ENCODE results near the gene RNU1-1.
"Not testable (repeated sequence)": the region's sequence is repeated elsewhere in the genome, so short reads cannot be mapped to it uniquely, and the experiment has no call there.

DNA sequence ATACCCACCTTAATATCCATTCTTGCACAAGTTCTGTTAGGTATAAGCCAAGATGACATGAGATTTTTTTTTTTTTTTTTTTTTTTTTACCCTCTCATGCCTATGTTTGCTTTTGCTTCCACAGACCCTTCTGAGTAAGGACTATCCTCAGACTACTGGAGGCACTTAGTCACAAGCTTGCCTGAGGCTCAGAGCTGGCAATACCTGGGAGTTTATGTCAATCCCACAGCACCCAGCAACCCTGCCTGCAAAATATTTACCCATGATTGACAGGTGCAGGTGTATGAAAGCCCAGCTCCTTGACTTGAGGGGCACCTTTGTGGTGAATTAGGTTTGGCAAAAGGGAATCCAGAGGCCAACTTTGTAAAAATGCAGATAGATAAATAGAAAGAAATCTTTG lies 11.7 kb upstream of the RNU1-1 start:
- not testable (repeated sequence) for TF ChIP-seq EP300, POLR2AphosphoS5 (IDR thresholded peaks at IDR 0.05)
